Measurements from ENCODE around the gene LRP1B.

The LRP1B gene

DNA sequence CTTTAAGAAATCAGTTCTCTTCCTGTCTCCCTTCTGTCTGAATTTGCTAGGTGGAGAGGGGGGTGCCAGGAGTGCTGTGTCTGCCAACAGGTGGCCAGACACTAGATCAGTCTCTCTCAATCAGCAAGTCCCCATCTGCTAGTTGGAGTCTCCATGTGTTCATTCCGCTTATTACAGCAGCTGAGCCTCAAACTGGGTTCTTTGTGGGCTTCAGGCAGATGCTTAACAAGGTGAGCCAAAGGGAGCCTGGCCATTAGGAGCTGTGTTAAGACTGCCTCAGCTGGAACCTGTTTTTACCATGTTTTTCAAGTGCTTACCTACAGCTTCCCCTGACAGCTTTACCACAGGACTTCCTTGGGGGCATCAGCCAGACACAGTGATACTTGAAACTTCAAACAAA is 401.9 kb downstream of the LRP1B start:
- no peak for DNase-seq

DNA sequence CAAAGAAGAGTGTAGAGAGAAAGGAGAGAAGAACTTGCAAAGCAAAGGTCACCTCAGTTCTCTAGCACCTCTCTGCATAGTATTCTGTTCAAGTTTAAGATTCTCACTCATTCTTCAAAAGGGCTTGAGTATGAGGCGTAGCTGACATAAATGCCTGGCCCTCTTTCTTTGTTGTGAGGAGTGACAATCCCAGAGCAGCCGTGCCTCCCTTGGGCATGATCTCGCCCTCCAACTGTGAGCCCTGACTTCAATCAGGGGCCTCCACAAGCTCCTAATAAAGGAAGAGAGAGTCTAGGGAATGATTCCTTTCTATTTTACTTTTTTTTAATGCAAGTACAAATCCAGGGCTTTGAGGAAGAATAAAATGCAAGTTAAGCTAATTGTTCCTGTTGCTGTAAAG is 402.7 kb downstream of the LRP1B start:
- DNase-seq = no peak

DNA sequence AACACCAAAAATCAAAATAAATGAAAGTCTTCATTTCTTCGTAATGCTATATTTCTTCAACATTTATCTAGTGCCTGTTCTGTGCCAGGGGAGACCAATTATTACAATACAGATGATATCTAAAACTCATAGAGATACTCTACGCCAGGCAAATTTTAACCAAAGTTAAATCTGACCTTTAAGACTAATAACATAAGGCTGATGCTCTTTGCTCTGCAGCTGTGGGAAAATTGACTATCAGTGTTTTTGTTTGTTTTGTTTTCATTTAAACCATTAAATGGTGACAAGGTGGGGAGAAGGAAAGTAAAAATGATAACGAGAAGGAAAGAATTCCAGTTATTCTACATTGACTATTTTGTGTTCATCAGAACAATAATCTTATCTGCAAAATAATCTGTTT is 406.4 kb downstream of the LRP1B start:
- no peak for DNase-seq

DNA sequence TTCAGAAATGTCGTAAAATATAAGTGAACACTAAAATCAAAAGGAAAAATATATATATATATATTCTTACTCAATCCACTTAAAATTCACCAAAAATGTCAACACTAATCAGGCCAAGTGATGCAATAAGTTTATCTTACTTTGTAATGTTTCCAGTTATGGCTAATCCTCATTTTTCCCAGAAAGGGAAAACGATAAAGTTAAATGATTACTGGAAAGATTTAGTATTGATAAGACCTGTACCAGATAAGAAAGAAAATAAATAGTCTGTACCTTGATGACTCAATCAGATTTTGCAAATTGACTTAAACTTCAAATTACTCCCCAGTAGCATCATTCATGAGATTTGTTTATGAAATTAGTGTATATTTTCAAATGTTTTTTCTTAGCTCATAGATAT is 407.0 kb downstream of the LRP1B start:
- no peak for DNase-seq

DNA sequence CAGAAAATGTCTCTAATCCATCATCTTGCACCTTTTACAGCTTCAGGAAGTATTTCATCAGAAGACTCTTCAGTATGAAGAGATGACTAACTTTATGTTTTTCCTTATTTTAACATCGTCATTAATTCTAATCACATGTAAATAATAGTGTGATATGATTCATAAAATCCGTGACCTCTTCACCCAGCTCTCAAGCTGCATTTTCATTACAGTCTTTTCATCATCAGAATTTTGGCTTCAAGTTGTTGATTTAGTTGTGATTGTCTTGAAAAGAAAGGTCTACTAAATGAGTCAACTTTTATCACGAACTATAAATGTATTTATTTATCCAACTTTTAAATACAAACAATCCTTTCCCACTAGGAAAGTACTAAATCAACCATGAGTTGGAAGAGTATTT is 410.3 kb downstream of the LRP1B start:
- DNase-seq = no peak

DNA sequence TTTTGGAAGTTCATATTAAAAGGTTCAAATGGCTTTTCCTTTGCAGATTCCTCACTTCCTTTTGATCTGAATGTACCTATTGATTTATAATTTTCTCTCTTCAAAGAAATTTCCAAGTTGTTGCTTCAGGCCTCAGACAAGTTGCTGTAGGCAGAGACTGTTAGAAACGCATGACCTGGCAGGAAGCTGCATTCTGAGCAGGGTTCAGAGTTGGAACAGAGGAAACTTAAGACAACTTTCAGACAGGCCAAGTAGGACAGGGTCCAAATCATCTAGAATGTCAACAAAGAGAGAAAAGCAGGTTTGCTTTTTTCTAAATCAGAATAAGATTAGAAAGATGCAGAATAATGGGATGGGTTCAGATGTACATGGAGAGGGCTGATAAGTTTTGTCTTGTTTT is 416.3 kb downstream of the LRP1B start:
- no peak for DNase-seq

DNA sequence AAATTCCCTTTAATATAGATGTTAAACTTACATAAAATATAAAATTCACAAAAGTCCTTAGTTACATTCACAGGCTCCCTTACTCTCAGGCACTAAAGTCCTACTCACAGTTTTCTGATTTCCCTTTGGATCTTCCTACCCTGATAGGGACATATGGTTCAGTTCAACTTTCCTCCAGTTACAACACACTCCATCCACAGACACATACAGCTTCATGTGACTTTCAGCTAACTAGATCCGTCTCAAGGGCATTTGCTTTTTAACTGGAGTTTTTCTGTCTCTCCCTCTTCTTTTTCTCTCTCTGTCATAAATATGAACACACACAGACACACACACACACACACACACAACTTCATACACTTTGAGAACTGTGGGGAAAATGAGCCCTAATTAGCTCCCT is 419.2 kb downstream of the LRP1B start:
- no peak for DNase-seq

- DNase-seq = no peak
These were observed 420.1 kb downstream of the LRP1B start for GRCh38 chr2:141710589-141711239.

GRCh38 chr2:141709756-141710155 is 421.1 kb downstream of the LRP1B start:
- DNase-seq = no peak

- no peak for DNase-seq
These were observed 423.3 kb downstream of the LRP1B start for GRCh38 chr2:141707486-141707885.

DNA sequence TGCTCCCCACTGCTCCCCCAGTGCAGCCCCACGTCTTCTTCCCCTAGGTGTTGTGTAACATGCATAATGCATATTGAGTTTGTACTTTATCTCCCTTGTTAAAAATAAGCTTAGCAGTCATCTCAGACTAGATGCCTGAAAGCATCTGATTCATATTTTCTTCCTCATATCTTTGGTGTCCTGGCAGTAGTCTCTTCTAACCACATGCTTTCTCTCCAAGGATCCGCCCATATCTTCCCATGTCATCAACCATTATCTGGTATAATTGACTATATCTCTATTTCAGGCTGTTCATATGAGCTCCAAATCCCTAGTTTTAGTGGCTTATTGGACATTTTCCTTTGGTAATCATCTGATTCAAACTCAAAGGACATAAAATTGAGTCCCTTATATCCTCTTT is 426.3 kb downstream of the LRP1B start:
- DNase-seq = no peak

DNA sequence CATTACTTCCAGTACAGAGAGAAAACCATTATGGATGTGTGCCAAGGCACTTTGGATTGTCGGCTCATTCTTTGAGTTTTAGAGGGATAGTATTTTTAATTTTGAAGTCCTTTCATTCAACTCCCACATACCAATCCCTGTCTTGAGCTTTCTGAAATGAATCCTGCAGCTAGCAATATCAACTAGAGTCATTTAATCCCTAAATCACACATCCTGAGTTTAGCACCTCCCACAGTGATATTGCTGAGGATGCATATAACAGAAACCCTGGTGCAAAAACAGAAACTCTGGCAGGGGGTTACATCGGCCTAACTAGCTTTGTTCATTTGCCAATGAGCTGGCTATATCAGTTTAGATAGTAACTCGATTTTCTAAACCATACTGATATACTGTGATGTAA is 427.3 kb downstream of the LRP1B start:
- DNase-seq = no peak

GRCh38 chr2:141701618-141702017 is 429.2 kb downstream of the LRP1B start:
- no peak for DNase-seq

- DNase-seq = no peak
These were observed 431.2 kb downstream of the LRP1B start for GRCh38 chr2:141699573-141699972.

GRCh38 chr2:141698500-141698899 is 432.3 kb downstream of the LRP1B start:
- DNase-seq = no peak

- DNase-seq = no peak
These were observed 433.8 kb downstream of the LRP1B start for GRCh38 chr2:141697035-141697434.

DNA sequence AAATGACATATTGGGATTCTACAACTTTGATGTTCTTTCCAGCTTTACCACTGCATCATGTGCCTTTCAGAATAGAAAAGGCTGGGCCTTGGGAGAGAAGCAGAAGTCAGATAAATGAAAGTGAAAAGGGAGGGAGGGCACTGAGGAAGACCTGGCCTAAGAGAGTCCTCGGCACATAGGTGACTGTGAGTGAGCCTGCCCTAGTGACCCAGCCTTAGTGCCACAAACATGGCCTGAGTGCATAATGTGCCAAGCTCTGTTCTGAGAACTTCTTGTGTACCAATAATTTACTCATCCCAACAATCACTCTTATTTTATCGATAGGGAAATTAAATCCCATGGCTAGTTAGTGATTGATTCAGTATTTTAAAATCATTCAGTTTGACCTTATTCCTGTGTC is 436.6 kb downstream of the LRP1B start:
- DNase-seq = no peak

DNA sequence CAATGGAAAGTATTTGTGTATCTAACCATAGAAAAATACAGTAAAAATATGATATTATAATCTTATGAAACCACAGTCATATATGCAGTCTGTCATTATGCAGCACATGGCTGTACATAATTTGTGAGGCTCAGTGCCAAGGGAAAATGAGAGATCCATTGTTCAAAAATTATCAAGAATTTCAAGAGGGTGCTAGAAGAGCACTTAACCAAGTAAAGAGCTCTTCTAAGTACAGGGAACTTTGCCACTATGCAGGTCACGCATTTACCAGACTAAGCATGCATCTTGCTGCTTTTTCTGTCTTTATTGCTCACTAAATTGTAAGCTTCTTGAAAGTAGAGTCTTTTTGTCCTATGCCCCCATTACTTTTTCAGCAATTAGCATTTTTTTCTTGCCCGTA is 438.0 kb downstream of the LRP1B start:
- no peak for DNase-seq

GRCh38 chr2:141676139-141676538 is 454.7 kb downstream of the LRP1B start:
- no peak for DNase-seq

DNA sequence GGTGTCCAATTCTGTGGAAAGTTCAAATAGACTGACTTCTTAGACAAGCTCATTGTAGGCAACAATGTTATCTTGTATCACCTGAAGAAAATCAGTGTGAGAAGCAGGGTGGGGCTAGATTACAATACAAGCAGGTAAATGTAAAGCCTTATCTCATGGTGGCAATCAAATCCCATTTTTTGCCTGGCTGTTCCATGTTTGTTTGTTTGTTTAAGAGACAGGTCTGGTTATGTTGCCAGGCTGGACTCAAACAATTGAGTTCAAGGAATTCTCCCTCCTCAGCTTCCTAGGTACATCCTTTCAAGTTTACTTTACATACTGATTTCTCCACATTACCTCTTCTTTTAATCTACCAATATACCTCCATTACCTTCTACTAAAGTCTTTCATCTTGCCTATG is 464.6 kb downstream of the LRP1B start:
- DNase-seq = no peak

- DNase-seq = no peak
These were observed 470.6 kb downstream of the LRP1B start for GRCh38 chr2:141660232-141660631.

DNA sequence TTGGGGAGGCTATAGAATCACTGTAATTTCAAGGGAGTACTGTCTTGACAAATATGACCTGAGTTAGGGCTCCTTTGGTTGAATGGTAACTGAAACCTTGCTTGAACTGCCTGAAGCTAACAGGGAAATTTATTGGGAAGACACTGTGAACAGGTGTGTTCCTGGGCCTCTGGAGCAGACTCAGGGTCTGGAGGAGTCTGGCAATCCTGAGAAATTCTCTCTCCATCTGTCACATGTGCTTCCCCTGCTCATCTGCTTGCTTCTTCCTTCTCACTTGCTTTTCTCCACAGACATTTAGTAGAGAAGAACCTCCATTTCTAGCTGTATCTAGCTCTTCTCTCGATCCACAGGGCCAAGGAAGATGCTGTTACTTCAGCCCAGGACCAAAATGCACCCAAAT is 476.5 kb downstream of the LRP1B start:
- no peak for DNase-seq

DNA sequence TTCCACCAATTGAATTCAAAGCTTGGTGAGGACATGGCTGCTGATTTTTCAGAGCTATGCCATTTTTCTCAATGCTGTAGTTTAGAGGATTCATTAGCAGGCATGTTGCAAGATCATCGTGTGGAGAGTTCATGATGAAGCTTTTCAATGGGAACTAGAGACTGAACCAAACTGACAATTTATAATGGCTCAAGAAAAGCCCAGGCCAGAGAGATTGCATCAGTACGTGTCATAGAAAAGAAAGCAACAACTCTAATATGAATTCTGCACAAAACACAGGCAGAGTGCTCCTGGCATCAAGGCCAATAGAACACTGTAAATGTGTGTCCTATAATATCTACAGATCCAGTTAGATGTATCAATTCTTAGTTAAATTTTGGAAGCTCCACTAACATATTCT is 477.6 kb downstream of the LRP1B start:
- no peak for DNase-seq

GRCh38 chr2:141652308-141652707 is 478.5 kb downstream of the LRP1B start:
- DNase-seq = no peak

DNA sequence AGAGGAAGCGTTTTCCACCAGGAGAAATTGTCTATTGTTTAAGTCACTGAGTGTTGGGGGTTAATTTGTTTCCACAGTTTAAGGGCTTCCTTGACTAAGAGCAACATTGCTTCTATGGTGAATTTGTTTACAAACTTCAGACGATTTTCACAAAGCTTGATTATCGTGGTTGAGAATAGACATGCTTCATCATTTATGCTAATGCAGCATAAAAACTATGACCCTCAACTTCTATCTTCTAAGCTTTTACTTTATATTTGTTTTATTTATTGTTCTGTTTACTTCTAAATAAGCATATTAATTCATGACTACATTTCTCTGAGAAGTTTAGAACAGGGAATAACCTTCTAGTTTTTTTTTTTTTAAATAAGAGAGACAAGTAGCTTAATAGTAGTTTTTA is 483.5 kb downstream of the LRP1B start:
- no peak for DNase-seq

DNA sequence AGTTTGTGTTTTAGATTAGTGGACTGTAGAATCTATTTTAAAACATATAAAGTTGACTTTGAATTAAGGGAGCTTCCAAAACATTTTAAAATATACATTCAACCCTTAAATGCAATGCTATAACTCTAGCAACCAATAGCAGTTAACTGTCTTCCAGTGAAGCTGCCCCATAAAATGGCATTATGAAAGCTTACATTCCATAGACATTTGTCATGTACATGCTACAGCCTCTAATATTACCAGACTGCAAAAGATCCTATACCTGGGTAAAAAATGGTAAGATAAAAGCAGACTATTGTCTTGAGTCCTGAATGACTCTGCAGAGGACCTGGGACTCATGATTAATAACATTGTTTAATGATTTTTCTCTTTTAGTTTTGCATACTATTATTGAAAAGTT is 489.4 kb downstream of the LRP1B start:
- no peak for DNase-seq
